K562 (cell line): Measurements from ENCODE around the gene KCNJ14. TPM values are rescaled to one million over a fixed set of nuclear protein-coding genes. Genes with fewer than 3 reads are reported as not detected.

Experiments
- ARID1B ChIP-seq: fragments of 450-650 bp; IDR thresholded peaks from 2 replicates; pipeline ENCODE4 v1.6.1; 2016; ENCODE audit warnings: antibody characterized with exemption, mild to moderate bottlenecking, inconsistent platforms
- CBX2 ChIP-seq: fragments of 200-600 bp; sonication (generic); IDR thresholded peaks from one replicate; pipeline ENCODE4 v1.6.1; 2012; ENCODE audit warnings: mild to moderate bottlenecking, low read length, inconsistent platforms; ENCODE audit not compliant: insufficient read depth, poor library complexity, severe bottlenecking
- CEBPB ChIP-seq: fragments of 450-650 bp; IDR thresholded peaks from 2 replicates; pipeline ENCODE4 v1.6.1; 2016; ENCODE audit warnings: missing genetic modification characterization, missing compliant biosample characterization
- EP300 ChIP-seq: IDR thresholded peaks from 2 replicates; pipeline ENCODE4 v1.6.1; 2012; ENCODE audit warnings: low read length, improper control_type of control experiment
- ETV1 ChIP-seq: fragments of 450-650 bp; conservative IDR thresholded peaks from 2 replicates; pipeline ENCODE4 v1.6.1; 2016; ENCODE audit warnings: missing genetic modification characterization, control low read depth, low read depth, missing compliant biosample characterization
- GATAD2B ChIP-seq: fragments of 450-650 bp; IDR thresholded peaks from 2 replicates; pipeline ENCODE4 v1.6.1; 2017; ENCODE audit warnings: mild to moderate bottlenecking, borderline replicate concordance
- GTF2B ChIP-seq: IDR thresholded peaks from 2 replicates; pipeline ENCODE4 v1.6.1; 2011; ENCODE audit not compliant: insufficient read length; ENCODE audit errors: extremely low read depth
- KLF16 ChIP-seq: IDR thresholded peaks from 2 replicates; pipeline ENCODE4 v1.6.1; 2016; ENCODE audit warnings: antibody characterized with exemption
- MITF ChIP-seq: IDR thresholded peaks from 2 replicates; pipeline ENCODE4 v1.6.1; 2014; ENCODE audit warnings: antibody characterized with exemption
- NFATC3 ChIP-seq: fragments of 450-650 bp; IDR thresholded peaks from 2 replicates; pipeline ENCODE4 v1.6.1; 2017; ENCODE audit warnings: mild to moderate bottlenecking
- NR2F6 ChIP-seq: fragments of 450-650 bp; formaldehyde crosslinking; IDR thresholded peaks from 2 replicates; pipeline ENCODE4 v1.4.0; 2020; ENCODE audit warnings: mild to moderate bottlenecking
- PBX2 ChIP-seq, 2 experiments: IDR thresholded peaks in 1 of 2; conservative IDR thresholded peaks in 1 of 2; 2 replicates each; pipeline ENCODE4 v1.6.1; 2016; ENCODE audit warnings: low read depth in 2 of 2, mild to moderate bottlenecking in 1 of 2, missing compliant biosample characterization in 1 of 2, missing genetic modification characterization in 1 of 2, moderate library complexity in 1 of 2
- PHF20 ChIP-seq: fragments of 450-650 bp; IDR thresholded peaks from 2 replicates; pipeline ENCODE4 v1.6.1; 2018; ENCODE audit not compliant: partially characterized antibody
- STAT5A ChIP-seq: IDR thresholded peaks from 2 replicates; pipeline ENCODE4 v1.6.1; 2012; ENCODE audit warnings: low read length, inconsistent platforms, borderline replicate concordance
- TAF1 ChIP-seq: IDR thresholded peaks from 2 replicates; pipeline ENCODE4 v1.6.1; 2011; ENCODE audit warnings: mild to moderate bottlenecking, low read length, moderate library complexity; ENCODE audit not compliant: insufficient read depth, control insufficient read depth, severe bottlenecking; ENCODE audit errors: extremely low read depth
- ZBTB34 ChIP-seq: fragments of 250-450 bp; sonication (Bioruptor Pico); IDR thresholded peaks from 2 replicates; pipeline ENCODE4 v1.8.0; 2021; ENCODE audit warnings: mild to moderate bottlenecking, moderate library complexity
- ZBTB8A ChIP-seq: fragments of 450-650 bp; IDR thresholded peaks from 2 replicates; pipeline ENCODE4 v1.6.1; 2018; ENCODE audit warnings: mild to moderate bottlenecking, moderate library complexity; ENCODE audit not compliant: partially characterized antibody
- ZNF184 ChIP-seq: sonication (generic); formaldehyde crosslinking; IDR thresholded peaks from 2 replicates; pipeline ENCODE4 v1.5.0; 2020; ENCODE audit warnings: missing genetic modification reagents
- ZNF347 ChIP-seq: fragments of 450-650 bp; formaldehyde crosslinking; IDR thresholded peaks from 2 replicates; pipeline ENCODE4 v1.4.0; 2020; ENCODE audit warnings: low read depth, mild to moderate bottlenecking, moderate library complexity
- ZNF41 ChIP-seq: fragments of 250-450 bp; sonication (Bioruptor Pico); conservative IDR thresholded peaks from 2 replicates; pipeline ENCODE4 v1.4.0; 2020; ENCODE audit warnings: mild to moderate bottlenecking
- ZNF445 ChIP-seq: fragments of 250-450 bp; sonication (Bioruptor Pico); IDR thresholded peaks from 2 replicates; pipeline ENCODE4 v1.4.0; 2020; ENCODE audit warnings: low read depth, mild to moderate bottlenecking, moderate library complexity
- polyA plus RNA-seq, 8 experiments: library from polyadenylated mRNA; depleted of rRNA in 4 of 8; stranded (reverse) in 5 of 8; unstranded in 3 of 8; fragments of >200 nt; fragmentation: Nextera tagmentation in 2 of 8; fragmentation: Illumina TruSeq in 1 of 8; extraction: Ambion mirVana in 2 of 8; extraction: Trizol in 1 of 8; gene quantifications; 2 replicates each; pipeline versions ENCODE4 v1.2.1 to v1.2.3, GENCODE V29; 2011 to 2014; ENCODE audit warnings: inconsistent platforms in 1 of 8, missing spikeins in 1 of 8
- total RNA-seq, 7 experiments: library from RNA; depleted of rRNA in 6 of 7; stranded (reverse); fragments of >200 nt in 6 of 7; fragmentation: Illumina TruSeq in 2 of 7; extraction: Trizol in 2 of 7; gene quantifications; 2 replicates each; pipeline versions ENCODE4 v1.2.1 to v1.2.3, GENCODE V29; 2011 to 2021; ENCODE audit warnings: low replicate concordance in 1 of 7
- TF ChIP-seq, protein P1 (sequence below): sonication (generic); formaldehyde crosslinking; IDR thresholded peaks from 2 replicates; pipeline ENCODE4 v1.8.1; 2023; ENCODE audit warnings: mild to moderate bottlenecking, missing genetic modification reagents

Gene KCNJ14
- total and polyA plus RNA-seq, 9 of the 15 experiments (the other 6 are each of a cell fraction or from before 2014, with no cell fraction given) = 0.15 to 1.6 (median 0.49) TPM

GRCh38 chr19:48445256-48445605 lies 10.1 kb upstream of the KCNJ14 start (continued):
- TF ChIP-seq PBX2 (CRISPR knock-in tag; IDR thresholded peaks at IDR 0.05; ENCODE audit: low read depth) = no peak
- TF ChIP-seq PBX2 (tag; conservative IDR thresholded peaks at IDR 0.05; ENCODE audit: low read depth) = peak; percentile 42; the same call in 1 of the 2 replicates
- TF ChIP-seq EP300 = 0 out of 2 replicates have a peak, but pooled peaks have one; percentile 45
- TF ChIP-seq ZBTB34 (CRISPR knock-in tag) = no peak
- TF ChIP-seq, protein P1, sequence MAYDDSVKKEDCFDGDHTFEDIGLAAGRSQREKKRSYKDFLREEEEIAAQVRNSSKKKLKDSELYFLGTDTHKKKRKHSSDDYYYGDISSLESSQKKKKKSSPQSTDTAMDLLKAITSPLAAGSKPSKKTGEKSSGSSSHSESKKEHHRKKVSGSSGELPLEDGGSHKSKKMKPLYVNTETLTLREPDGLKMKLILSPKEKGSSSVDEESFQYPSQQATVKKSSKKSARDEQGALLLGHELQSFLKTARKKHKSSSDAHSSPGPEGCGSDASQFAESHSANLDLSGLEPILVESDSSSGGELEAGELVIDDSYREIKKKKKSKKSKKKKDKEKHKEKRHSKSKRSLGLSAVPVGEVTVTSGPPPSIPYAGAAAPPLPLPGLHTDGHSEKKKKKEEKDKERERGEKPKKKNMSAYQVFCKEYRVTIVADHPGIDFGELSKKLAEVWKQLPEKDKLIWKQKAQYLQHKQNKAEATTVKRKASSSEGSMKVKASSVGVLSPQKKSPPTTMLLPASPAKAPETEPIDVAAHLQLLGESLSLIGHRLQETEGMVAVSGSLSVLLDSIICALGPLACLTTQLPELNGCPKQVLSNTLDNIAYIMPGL (CRISPR knock-in tag) = no peak; the same call in 1 of the 2 replicates
- TF ChIP-seq PHF20 = no peak
- peak; percentile 18 for TF ChIP-seq TAF1
- TF ChIP-seq ZNF347 (CRISPR knock-in tag) = no peak
- TF ChIP-seq ARID1B = peak; percentile 45
- no peak for TF ChIP-seq NFATC3
- no peak for TF ChIP-seq NR2F6 (CRISPR knock-in tag)
- TF ChIP-seq ZNF41 (CRISPR knock-in tag) = no peak
- TF ChIP-seq GTF2B = peak; percentile 70
- TF ChIP-seq MITF = no peak
- peak; percentile 50; the same call in 1 of the 2 replicates for TF ChIP-seq KLF16
- no peak for TF ChIP-seq ZNF184
- TF ChIP-seq GATAD2B = peak; percentile 55; the same call in 1 of the 2 replicates
- no peak for TF ChIP-seq ZNF445 (CRISPR knock-in tag)
- TF ChIP-seq ZBTB8A = peak; percentile 6
- TF ChIP-seq CBX2 = no peak
- TF ChIP-seq STAT5A = no peak
- no peak for TF ChIP-seq ETV1 (tag)
- TF ChIP-seq CEBPB = peak; percentile 82
